Spinal cord (tissue), 10 donors: ENCODE results near the gene ARVCF. TPM values are rescaled to one million over a fixed set of nuclear protein-coding genes. Genes with fewer than 3 reads are reported as not detected.

Experiments
- DNase-seq, 6 donors: peaks; one replicate each; pipeline versions ENCODE4 v3.0.0 to v3.0.0-alpha.2; 2013 to 2015; ENCODE audit warnings: low spot score in 6 of 6, low read depth in 4 of 6
- H3K27ac ChIP-seq: one replicate; pipeline ENCODE4 v1.5.1; 2013; ENCODE audit warnings: low read depth, low read length, control low read depth
- H3K27me3 ChIP-seq: one replicate; pipeline ENCODE4 v1.6.1; 2013; ENCODE audit warnings: low read length; ENCODE audit not compliant: control insufficient read depth, insufficient read depth
- H3K36me3 ChIP-seq: one replicate; pipeline ENCODE4 v1.6.1; 2013; ENCODE audit warnings: low read length; ENCODE audit not compliant: control insufficient read depth, insufficient read depth
- H3K4me1 ChIP-seq: one replicate; pipeline ENCODE4 v1.6.1; 2013; ENCODE audit warnings: low read length; ENCODE audit not compliant: control insufficient read depth, insufficient read depth
- H3K4me3 ChIP-seq: one replicate; pipeline ENCODE4 v1.5.1; 2013; ENCODE audit warnings: low read depth, low read length, control low read depth
- H3K9me3 ChIP-seq: one replicate; pipeline ENCODE4 v1.6.1; 2013; ENCODE audit warnings: low read length; ENCODE audit not compliant: control insufficient read depth, insufficient read depth
- WGBS: methylation state at CpG from one replicate; pipeline ENCODE4 v1.1.5; 2013; ENCODE audit warnings: missing lambda C conversion rate; ENCODE audit not compliant: insufficient coverage; 5-methylcytosine and 5-hydroxymethylcytosine counted together
- polyA plus RNA-seq, 2 donors: library from polyadenylated mRNA; unstranded; fragments of 120-200 nt; gene quantifications; one replicate each; pipeline ENCODE4 v1.2.1, GENCODE V29; 2013; ENCODE audit not compliant: insufficient read length in 2 of 2
- total RNA-seq, 2 donors: library from RNA; depleted of rRNA in 1 of 2; stranded (reverse); fragments of 120-200 nt in 1 of 2; fragments of >200 nt in 1 of 2; gene quantifications; one replicate each; pipeline versions ENCODE4 v1.2.3 to v1.2.4, GENCODE V29; 2013 to 2014
- donor health status: healthy.

The ARVCF gene
- total and polyA plus RNA-seq, 4 donors = 43.5 to 132 (median 84.2) TPM

DNA sequence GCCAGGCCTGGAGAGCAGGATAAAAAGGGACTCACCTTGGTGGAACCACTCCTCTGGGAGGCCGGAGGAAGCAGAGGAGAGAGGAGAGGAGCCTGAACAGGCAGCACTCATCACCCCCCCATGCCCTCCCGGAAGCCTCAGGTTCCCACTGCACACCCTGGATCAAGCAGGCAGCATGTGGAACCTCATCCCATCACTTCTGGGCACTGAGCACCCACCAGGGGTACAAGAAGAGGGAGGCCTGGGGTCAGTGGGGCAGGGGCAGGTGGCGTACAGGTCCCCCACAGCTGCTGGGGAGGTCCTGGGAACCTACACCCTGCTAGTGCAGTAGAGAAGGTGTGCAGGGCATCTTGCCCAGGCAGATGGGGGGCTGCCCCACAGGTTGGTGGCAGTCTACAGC lies 40.0 kb downstream of the ARVCF start:
- H3K4me1 ChIP-seq = peaks cover 41% of the 10 kb centered on the region
- WGBS = 80% methylated on average over 2 of the region's 3 CpGs
- no peak overlapping the region for H3K4me3 ChIP-seq
- no peaks in the 10 kb centered on the region for H3K27me3 ChIP-seq
- peaks cover 100% of the 10 kb centered on the region for H3K36me3 ChIP-seq
- H3K9me3 ChIP-seq = no peaks in the 10 kb centered on the region
- no peak overlapping the region for H3K27ac ChIP-seq
- no peak for DNase-seq

DNA sequence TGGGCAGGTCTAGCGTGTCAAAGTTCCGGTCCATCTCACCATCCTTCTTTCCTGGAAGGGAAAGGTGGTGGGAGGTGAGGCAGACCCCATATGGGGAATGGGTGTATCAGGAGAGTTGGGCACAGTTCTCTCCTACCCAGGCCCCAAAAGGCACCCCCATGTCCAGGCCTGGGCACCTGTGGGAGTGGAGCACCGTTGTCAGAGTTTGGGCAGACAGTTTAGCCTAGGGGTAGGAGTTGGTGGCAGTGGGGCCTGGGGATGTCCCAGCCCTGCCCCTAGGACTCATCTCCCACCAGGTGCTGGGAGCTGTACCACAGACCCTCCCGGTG lies 41.0 kb downstream of the ARVCF start:
- Histone ChIP-seq H3K9me3 (no peaks in the 10 kb centered on the region), H3K27ac (peak overlapping the region; percentile 86), H3K4me1 (peaks cover 50% of the 10 kb centered on the region), H3K27me3 (no peaks in the 10 kb centered on the region), H3K4me3 (no peak overlapping the region), H3K36me3 (peaks cover 100% of the 10 kb centered on the region)
- DNase-seq = no peak
- no CpG with 5 or more reads among the region's 4 CpGs for WGBS

DNA sequence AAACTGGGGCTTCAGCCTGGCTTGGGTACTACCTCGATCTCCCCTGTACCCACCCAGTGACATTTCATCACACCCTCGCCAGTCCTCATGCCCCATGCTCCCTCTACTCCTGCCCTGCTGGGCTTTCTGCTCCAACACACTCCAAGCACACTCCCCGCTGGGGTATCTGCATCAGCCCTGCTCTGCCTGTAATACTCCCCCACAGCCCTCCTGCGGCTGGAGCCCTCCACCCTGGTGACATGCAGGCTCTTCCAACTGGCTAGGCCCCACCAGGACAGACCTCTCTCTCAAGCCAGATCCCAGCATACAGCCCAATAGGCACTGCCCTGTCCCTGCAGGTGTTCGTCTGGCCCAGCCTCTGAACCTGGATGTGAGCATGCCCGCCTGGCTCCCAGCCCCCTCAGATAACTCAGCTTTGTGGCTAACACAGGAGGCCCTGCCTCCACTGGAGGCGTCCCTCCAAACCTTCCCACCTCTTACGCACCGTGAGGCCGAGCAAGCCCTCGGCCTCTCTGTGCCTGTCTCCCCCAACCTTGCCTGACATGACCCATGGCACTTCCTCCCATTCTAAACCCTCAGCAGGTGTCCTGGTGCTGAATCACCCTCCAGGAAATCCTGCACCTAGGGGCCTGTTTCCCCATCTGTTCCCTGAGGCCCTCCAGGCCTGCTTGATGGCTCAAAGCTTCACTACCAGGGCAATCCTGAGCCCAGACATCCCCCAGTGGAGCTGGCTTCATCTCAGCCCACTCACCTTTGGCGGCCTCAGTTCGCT lies 41.5 kb downstream of the ARVCF start:
- WGBS = 37% methylated on average over 11 of the region's 13 CpGs
- peaks cover 52% of the 10 kb centered on the region for H3K4me1 ChIP-seq
- no peaks in the 10 kb centered on the region for H3K27me3 ChIP-seq
- DNase-seq = no peak
- peak overlapping the region; percentile 86 for H3K27ac ChIP-seq
- H3K9me3 ChIP-seq = no peaks in the 10 kb centered on the region
- H3K4me3 ChIP-seq = no peak overlapping the region
- H3K36me3 ChIP-seq = peaks cover 100% of the 10 kb centered on the region

DNA sequence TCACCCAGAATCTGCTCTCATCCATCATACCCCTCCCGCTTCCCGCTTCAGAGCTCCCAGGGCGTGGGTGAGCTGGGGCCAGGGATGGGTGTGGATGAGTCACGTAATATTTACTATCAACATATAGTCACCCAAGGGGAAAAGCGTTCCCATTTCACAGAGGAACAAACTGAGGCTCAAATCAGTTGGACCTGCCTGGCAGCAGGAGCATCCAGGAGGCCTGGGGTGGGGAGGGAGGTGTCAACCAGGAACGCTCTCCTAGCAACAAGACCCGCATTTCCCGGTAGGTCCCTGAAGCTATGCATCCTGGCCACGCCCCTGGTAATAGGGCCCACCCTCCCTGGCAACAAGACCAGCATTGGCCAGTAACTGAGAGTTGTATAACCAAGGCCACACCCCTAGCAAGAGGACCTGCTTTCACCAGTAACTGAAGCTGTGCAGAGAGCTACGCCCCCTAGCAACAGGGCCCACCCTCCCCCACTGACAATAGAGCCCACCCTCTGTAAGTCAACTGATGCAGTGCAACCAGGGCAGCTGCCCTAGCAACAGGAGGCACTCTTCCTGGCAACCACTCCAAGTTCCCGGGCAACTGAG lies 42.3 kb downstream of the ARVCF start:
- Histone ChIP-seq H3K4me3 (no peak overlapping the region), H3K4me1 (peaks cover 52% of the 10 kb centered on the region), H3K27ac (peak overlapping the region; percentile 86), H3K9me3 (no peaks in the 10 kb centered on the region), H3K27me3 (no peaks in the 10 kb centered on the region), H3K36me3 (peaks cover 100% of the 10 kb centered on the region)
- 30% methylated on average over 5 of the region's 11 CpGs for WGBS
- peak in 4 of 6 donors; percentile 65 to 89 (median 82) for DNase-seq

DNA sequence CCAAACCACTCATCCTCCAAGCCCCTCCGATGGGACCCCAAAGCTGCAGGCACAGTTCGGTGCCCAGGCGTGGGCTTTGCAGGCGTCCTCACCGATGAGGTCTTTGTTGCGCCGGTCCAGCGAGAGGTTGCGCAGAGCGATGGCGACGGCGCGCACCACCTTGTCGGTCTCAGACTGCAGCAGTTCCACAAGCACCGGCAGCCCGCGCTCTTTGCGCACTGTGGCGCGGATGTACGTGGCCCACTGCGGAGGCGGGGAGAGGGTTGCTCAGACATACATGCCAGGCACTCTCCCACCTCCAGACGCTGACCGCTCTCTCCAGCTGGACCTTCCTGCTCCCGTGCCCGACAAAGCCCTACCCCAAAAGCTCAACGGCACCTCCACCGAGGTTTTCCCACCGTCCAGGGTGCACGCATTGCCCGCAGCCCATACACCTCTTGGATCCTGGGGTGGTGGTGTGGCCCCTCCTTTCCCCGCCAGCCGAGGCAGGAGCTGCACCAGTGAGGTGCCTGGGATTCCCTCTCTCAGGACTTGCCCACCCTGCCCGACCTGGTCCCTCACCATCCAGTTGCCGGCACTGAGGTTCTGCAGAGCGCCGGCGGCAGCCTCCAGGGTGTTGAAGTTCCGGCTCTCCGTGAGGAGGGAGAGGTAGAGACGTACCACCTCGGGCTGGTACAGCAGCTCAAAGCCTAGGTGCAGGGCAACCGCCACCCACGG lies 42.9 kb downstream of the ARVCF start:
- H3K36me3 ChIP-seq = peaks cover 100% of the 10 kb centered on the region
- peaks cover 52% of the 10 kb centered on the region for H3K4me1 ChIP-seq
- peak overlapping the region; percentile 50 for H3K27ac ChIP-seq
- WGBS = 96% methylated on average over 41 of the region's 46 CpGs
- H3K9me3 ChIP-seq = no peaks in the 10 kb centered on the region
- no peaks in the 10 kb centered on the region for H3K27me3 ChIP-seq
- H3K4me3 ChIP-seq = no peak overlapping the region
- DNase-seq = no peak

DNA sequence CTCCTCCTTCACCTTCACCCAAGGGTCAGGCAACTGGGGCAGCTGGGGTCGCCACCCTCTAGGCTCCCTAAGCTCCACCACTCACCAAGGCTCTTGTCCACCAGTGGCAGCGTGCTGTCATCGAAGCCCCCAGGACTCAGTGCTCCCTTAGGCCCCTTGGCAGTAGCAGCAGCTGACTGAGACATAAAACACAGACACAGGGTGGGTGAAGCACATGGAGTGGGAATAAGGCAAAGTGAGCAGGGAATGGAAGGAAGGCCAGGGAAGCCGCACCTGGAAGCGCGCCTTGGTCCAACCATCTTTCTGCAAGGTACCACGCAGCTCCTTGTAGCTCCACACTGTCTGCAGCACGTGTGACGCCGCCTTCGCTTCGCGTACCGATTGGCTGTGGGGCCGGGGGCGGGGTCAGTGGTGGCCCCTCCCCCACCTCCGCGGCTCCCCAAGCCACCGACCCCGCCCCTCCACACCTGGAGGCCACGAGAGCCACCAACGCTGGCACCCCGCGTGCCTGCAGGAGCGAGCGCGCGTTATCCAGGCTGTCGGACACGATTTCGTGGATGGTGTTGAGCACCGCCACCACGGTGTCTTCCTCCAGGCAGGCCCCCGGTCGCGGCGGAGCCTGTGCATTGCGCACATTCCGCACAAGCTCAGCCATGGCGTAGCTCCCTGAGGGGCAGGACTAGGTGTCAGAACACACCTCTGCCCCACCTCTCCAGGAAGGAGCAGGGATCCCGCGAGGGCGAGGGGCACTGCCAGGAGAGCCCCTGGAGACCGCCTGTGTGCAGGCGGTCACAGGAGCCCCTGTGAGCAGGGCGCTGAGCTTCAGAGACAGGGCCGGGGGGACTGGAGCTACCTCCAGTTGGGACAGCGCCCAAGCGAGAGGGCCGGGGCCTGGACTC lies 43.7 kb downstream of the ARVCF start:
- H3K27ac ChIP-seq = no peak overlapping the region
- H3K9me3 ChIP-seq = no peaks in the 10 kb centered on the region
- 91% methylated on average over 45 of the region's 50 CpGs for WGBS
- H3K4me1 ChIP-seq = peaks cover 52% of the 10 kb centered on the region
- H3K4me3 ChIP-seq = no peak overlapping the region
- peaks cover 100% of the 10 kb centered on the region for H3K36me3 ChIP-seq
- no peak for DNase-seq
- no peaks in the 10 kb centered on the region for H3K27me3 ChIP-seq

DNA sequence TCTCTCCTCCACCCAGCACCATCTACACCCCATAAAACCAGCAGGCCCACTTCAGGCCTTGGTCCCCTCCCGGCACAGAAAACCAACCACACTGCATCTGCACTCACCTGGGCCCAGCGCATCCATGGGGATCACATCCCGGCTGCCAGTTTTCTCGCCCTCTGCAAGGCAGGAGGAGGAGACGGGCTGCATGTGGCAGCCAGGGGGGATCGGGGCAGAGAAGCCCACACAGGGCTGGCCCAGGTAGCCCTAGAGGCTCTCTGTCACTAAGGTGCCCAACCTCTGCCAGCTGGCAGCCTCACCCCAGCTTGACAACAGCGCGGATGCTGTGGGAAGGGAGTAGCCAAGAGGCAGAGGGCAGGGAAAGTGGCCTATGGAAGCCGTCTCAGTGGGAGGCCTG lies 44.4 kb downstream of the ARVCF start:
- H3K9me3 ChIP-seq = no peaks in the 10 kb centered on the region
- no peak for DNase-seq
- H3K4me1 ChIP-seq = peaks cover 55% of the 10 kb centered on the region
- H3K27ac ChIP-seq = no peak overlapping the region
- H3K27me3 ChIP-seq = no peaks in the 10 kb centered on the region
- WGBS = 87% methylated on average over 9 of the region's 9 CpGs
- H3K36me3 ChIP-seq = peaks cover 99% of the 10 kb centered on the region
- H3K4me3 ChIP-seq = no peak overlapping the region

DNA sequence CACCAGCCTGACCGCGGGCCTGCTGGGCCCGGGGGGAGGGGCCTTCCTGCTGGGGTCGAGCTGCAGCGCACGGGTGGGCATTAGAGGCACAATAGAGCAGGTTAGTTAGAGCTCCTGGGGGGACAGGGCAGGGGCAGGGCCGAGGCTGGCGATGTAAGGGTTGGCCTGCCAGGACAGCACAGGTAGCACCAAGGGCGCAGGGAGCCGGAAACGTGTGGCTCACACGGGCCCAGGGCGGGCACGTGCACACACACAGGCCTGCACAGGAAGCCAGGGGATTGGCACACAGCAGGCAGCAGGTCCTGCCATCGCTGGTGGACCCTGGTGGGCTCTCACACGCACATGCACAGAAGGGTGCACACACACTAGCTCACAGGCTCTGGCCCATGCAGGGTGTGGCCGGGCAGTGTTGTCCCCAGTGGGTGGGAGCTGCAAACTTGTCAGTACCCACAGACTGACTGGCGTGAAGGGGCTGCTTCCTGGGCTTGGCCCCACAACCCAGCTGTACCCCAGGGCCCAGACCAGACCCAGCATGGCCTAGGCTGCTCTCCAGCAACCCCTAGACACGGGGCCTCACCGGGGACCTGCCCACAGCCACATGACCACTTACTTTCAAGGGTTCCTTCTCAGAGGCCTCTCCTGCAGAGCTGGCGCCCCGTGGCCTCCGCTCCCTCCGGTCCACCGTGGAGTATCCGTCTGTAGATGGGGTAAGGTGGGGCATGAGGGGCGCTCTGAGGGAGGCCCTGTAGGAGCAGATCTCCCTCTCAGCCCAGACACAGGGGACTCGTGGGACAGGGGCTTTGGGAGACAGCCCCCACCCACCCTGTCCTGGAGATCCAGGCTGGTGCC lies 45.1 kb downstream of the ARVCF start:
- no peak overlapping the region for H3K27ac ChIP-seq

More for the DNA sequence above, 45.1 kb downstream of the ARVCF start:
- Histone ChIP-seq H3K4me1 (peaks cover 58% of the 10 kb centered on the region), H3K27me3 (no peaks in the 10 kb centered on the region), H3K36me3 (peaks cover 99% of the 10 kb centered on the region), H3K4me3 (no peak overlapping the region), H3K9me3 (no peaks in the 10 kb centered on the region)
- 80% methylated on average over 19 of the region's 28 CpGs for WGBS
- no peak for DNase-seq
